ENCODE results near the gene ZNG1B.
"Not testable (repeated sequence)": the region's sequence is repeated elsewhere in the genome, so short reads cannot be mapped to it uniquely, and the experiment has no call there.

ZNG1B gene

DNA sequence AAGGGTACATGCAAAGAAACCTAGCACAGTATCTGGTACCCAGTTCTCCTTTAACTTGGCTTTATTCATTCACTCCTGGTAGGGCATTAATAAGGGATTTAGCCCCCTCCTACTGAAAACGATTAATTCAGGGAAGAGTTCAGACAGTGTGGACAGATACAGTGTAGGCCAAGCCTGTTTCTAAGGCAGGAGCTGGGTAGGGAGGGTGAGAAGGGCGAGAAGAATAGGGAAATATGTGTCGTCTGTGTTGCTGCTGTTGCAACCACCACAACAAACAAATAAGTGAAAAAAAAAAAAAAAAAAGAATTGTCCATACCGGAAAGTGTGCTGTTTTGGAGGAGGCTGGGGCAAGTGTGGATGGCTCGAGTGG is 103.3 kb downstream of the ZNG1B start:
- H3K27me3 ChIP-seq (ENCODE audit: control insufficient read depth, insufficient read depth, low read length); H3K9ac ChIP-seq (ENCODE audit: low read length); H3K4me3 ChIP-seq (ENCODE audit: low read length); H3K36me3 ChIP-seq (ENCODE audit: control insufficient read depth, insufficient read depth, low read length); H3K9me3 ChIP-seq (ENCODE audit: control insufficient read depth, low read length); H3K4me1 ChIP-seq (ENCODE audit: control insufficient read depth, insufficient read depth, low read length): not testable (repeated sequence)

DNA sequence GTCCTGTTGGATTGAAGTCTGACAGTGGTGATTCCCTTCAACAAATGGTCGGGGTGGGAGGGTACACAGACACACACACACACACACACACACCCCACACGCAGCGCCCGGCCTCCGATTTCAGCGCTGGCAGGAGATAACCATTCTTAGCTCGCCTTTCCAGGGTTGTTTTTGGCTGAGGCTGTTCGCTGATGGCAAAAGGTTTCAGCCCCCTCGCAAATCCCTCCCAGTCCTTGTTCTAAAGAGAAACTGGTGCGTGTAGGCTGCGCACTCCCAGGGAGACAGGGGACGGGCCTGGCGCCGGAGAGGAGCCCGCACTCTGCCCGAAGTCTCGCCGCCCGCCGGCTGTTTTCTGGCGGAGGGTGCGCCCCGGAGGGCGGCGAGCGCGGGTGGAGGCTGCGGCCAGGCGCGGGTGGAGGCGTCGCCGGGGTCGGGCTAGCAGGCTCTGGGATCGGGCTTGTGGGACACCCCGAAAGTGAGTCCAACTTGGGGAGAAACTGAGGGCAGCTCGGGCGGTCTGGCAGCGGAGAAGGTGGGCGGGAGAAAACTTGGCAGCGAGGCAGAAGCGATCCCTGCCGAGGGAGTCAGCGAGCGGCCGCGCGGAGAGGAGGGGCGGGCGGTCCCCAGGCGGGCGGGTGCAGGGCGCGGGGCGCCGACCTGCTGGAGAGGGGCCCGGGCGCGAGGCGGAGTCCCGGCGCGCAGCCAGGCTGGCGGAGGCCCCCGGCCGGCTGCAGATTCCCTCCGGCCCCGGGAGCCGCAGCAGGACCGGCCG is 103.9 kb downstream of the ZNG1B start:
- not testable (repeated sequence) for H3K36me3 ChIP-seq (ENCODE audit: control insufficient read depth, insufficient read depth, low read length); H3K4me3 ChIP-seq (ENCODE audit: low read length); H3K27me3 ChIP-seq (ENCODE audit: control insufficient read depth, insufficient read depth, low read length); H3K9me3 ChIP-seq (ENCODE audit: control insufficient read depth, low read length); H3K4me1 ChIP-seq (ENCODE audit: control insufficient read depth, insufficient read depth, low read length); H3K9ac ChIP-seq (ENCODE audit: low read length)

DNA sequence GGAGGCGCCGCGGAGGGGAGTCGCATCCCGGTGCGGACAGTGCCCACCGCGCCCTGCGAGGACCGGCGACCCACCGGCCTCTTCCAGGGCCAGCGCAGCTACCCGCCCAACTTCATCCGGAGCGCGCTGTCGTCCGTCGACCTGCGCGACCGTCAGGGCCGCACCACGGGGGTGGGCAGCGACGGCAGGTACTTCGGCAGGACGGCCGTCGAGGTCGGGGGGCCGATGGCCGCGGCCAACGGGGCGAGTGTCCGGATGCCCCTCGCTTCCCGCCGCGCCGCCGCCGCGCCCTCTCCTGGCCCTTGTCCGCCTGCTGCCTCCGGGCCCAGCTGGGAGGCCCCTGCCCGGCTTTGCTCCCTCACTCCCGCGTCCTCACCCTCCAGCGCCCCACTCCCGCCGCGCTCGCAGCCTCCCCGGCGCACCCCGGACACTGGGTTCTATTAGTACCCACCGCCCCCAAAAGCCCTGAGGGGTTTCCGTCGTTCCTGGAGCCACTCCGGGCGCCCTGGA is 104.5 kb downstream of the ZNG1B start:
- H3K4me1 ChIP-seq (ENCODE audit: control insufficient read depth, insufficient read depth, low read length); H3K9me3 ChIP-seq (ENCODE audit: control insufficient read depth, low read length); H3K36me3 ChIP-seq (ENCODE audit: control insufficient read depth, insufficient read depth, low read length); H3K4me3 ChIP-seq (ENCODE audit: low read length); H3K9ac ChIP-seq (ENCODE audit: low read length); H3K27me3 ChIP-seq (ENCODE audit: control insufficient read depth, insufficient read depth, low read length): not testable (repeated sequence)

DNA sequence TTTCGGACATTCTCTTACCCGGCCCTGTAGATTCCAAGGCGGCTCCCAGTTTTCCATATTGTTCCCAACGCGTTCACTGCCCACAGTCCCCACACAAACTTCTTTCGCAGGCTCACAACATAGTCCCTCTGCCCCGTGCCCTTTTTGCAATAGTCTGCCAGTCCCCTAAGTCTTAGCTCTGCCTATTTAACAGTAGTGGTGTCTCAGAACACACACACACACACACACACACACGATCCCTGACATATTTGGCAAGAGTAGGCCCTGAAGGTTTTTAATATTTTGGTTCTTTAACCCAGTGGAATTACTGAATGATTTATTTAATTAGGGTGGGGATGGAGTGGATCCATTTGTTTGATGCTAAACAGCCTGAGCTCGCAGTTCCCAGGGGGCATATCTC is 105.0 kb downstream of the ZNG1B start:
- not testable (repeated sequence) for H3K9me3 ChIP-seq (ENCODE audit: control insufficient read depth, low read length); H3K9ac ChIP-seq (ENCODE audit: low read length); H3K36me3 ChIP-seq (ENCODE audit: control insufficient read depth, insufficient read depth, low read length); H3K4me1 ChIP-seq (ENCODE audit: control insufficient read depth, insufficient read depth, low read length); H3K27me3 ChIP-seq (ENCODE audit: control insufficient read depth, insufficient read depth, low read length); H3K4me3 ChIP-seq (ENCODE audit: low read length)
